Skeletal muscle tissue (tissue), 4 donors: Measurements from ENCODE around the gene ACOT7. TPM values are rescaled to one million over a fixed set of nuclear protein-coding genes. Genes with fewer than 3 reads are reported as not detected.

Experiments
- H3K27ac ChIP-seq: one replicate; pipeline ENCODE4 v1.7.0; 2013; ENCODE audit warnings: mild to moderate bottlenecking, low read depth, low read length, inconsistent platforms
- H3K27me3 ChIP-seq, 3 donors: one replicate each; pipeline ENCODE4 v1.7.0; 2013; ENCODE audit warnings: low read length in 3 of 3; ENCODE audit not compliant: control insufficient read depth in 3 of 3, insufficient read depth in 3 of 3
- H3K36me3 ChIP-seq, 3 donors: one replicate each; pipeline ENCODE4 v1.7.0; 2013; ENCODE audit warnings: low read length in 3 of 3; ENCODE audit not compliant: control insufficient read depth in 3 of 3, insufficient read depth in 3 of 3
- H3K4me1 ChIP-seq, 3 donors: one replicate each; pipeline ENCODE4 v1.7.0; 2013; ENCODE audit warnings: low read length in 3 of 3, mild to moderate bottlenecking in 3 of 3; ENCODE audit not compliant: control insufficient read depth in 3 of 3, insufficient read depth in 3 of 3
- H3K4me3 ChIP-seq, 3 donors: one replicate each; pipeline ENCODE4 v1.7.0; 2013; ENCODE audit warnings: low read length in 3 of 3
- H3K9ac ChIP-seq, 3 donors: one replicate each; pipeline ENCODE4 v1.7.0; 2013; ENCODE audit warnings: low read length in 3 of 3, mild to moderate bottlenecking in 3 of 3, moderate library complexity in 2 of 3, low read depth in 1 of 3
- H3K9me3 ChIP-seq, 3 donors: one replicate each; pipeline ENCODE4 v1.7.0; 2013; ENCODE audit warnings: low read length in 3 of 3; ENCODE audit not compliant: control insufficient read depth in 3 of 3
- total RNA-seq: library from RNA; depleted of rRNA; stranded (reverse); fragments of >200 nt; gene quantifications from one replicate; pipeline ENCODE4 v1.2.3, GENCODE V29; 2014
- donor health status: Osteomylitis.

Gene ACOT7
- total RNA-seq, 1 donor from 2014 or later, result 3.7 TPM

- Histone ChIP-seq H3K9ac (no peak overlapping the region), H3K27me3 (peaks cover 65 to 82% (median 67%) of the 10 kb centered on the region in 3 donors), H3K9me3 (no peaks in the 10 kb centered on the region), H3K27ac (no peak overlapping the region), H3K36me3 (no peaks in the 10 kb centered on the region), H3K4me3 (no peak overlapping the region), H3K4me1 (peaks cover 7 to 11% (median 10%) of the 10 kb centered on the region in 3 donors)
These were observed 22.7 kb upstream of the ACOT7 start for GRCh38 chr1:6416295-6416656.

GRCh38 chr1:6414881-6415626 lies 21.5 kb upstream of the ACOT7 start:
- Histone ChIP-seq H3K4me1 (peaks cover 2 to 3% (median 2%) of the 10 kb centered on the region in 3 donors), H3K36me3 (no peaks in the 10 kb centered on the region), H3K9me3 (no peaks in the 10 kb centered on the region), H3K4me3 (no peak overlapping the region), H3K27ac (no peak overlapping the region), H3K27me3 (peaks cover 55 to 78% (median 61%) of the 10 kb centered on the region in 3 donors), H3K9ac (no peak overlapping the region)

- Histone ChIP-seq H3K9me3 (no peaks in the 10 kb centered on the region), H3K36me3 (no peaks in the 10 kb centered on the region), H3K9ac (peak overlapping the region in 1 of 3 donors; percentile 8), H3K4me1 (peaks cover 0 to 2% (median 0%) of the 10 kb centered on the region in 3 donors), H3K27ac (no peak overlapping the region), H3K27me3 (peaks cover 53 to 73% (median 59%) of the 10 kb centered on the region in 3 donors), H3K4me3 (no peak overlapping the region)
These were observed 20.9 kb upstream of the ACOT7 start for GRCh38 chr1:6414443-6414844.

- Histone ChIP-seq H3K9ac (no peak overlapping the region), H3K36me3 (no peaks in the 10 kb centered on the region), H3K9me3 (no peaks in the 10 kb centered on the region), H3K4me3 (no peak overlapping the region), H3K4me1 (no peaks in the 10 kb centered on the region), H3K27me3 (peaks cover 40 to 59% (median 46%) of the 10 kb centered on the region in 3 donors), H3K27ac (no peak overlapping the region)
These were observed 19.3 kb upstream of the ACOT7 start for GRCh38 chr1:6412896-6413295.

- H3K27me3 ChIP-seq, result peaks cover 19 to 41% (median 24%) of the 10 kb centered on the region in 3 donors
- no peaks in the 10 kb centered on the region for H3K9me3 ChIP-seq
- no peaks in the 10 kb centered on the region for H3K36me3 ChIP-seq
- no peaks in the 10 kb centered on the region for H3K4me1 ChIP-seq
- no peak overlapping the region for H3K27ac ChIP-seq
- no peak overlapping the region for H3K4me3 ChIP-seq
- no peak overlapping the region for H3K9ac ChIP-seq
These were observed 16.8 kb upstream of the ACOT7 start for GRCh38 chr1:6410248-6410893.

- Histone ChIP-seq H3K36me3 (no peaks in the 10 kb centered on the region), H3K27ac (no peak overlapping the region), H3K27me3 (peaks cover 12 to 39% (median 21%) of the 10 kb centered on the region in 3 donors), H3K4me1 (no peaks in the 10 kb centered on the region), H3K9me3 (no peaks in the 10 kb centered on the region), H3K4me3 (no peak overlapping the region), H3K9ac (no peak overlapping the region)
These were observed 16.2 kb upstream of the ACOT7 start for GRCh38 chr1:6409733-6410132.

- H3K27me3 ChIP-seq, result peaks cover 6 to 32% (median 14%) of the 10 kb centered on the region in 3 donors
- H3K9ac ChIP-seq, result no peak overlapping the region
- no peak overlapping the region for H3K4me3 ChIP-seq
These were observed 15.5 kb upstream of the ACOT7 start for GRCh38 chr1:6409053-6409452.

GRCh38 chr1:6408023-6408422 lies 14.5 kb upstream of the ACOT7 start:
- Histone ChIP-seq H3K27me3 (peaks cover 5 to 25% (median 14%) of the 10 kb centered on the region in 3 donors), H3K36me3 (no peaks in the 10 kb centered on the region), H3K4me3 (no peak overlapping the region), H3K9me3 (no peaks in the 10 kb centered on the region), H3K27ac (no peak overlapping the region), H3K4me1 (no peaks in the 10 kb centered on the region), H3K9ac (no peak overlapping the region)

More at GRCh38 chr1:6409053-6409452, 15.5 kb upstream of the ACOT7 start:
- H3K27ac ChIP-seq, result no peak overlapping the region
- H3K36me3 ChIP-seq, result no peaks in the 10 kb centered on the region
- no peaks in the 10 kb centered on the region for H3K9me3 ChIP-seq
- H3K4me1 ChIP-seq, result no peaks in the 10 kb centered on the region

GRCh38 chr1:6401673-6402072 lies 8.1 kb upstream of the ACOT7 start:
- no peak overlapping the region for H3K9ac ChIP-seq

GRCh38 chr1:6399294-6399693 lies 5.7 kb upstream of the ACOT7 start:
- Histone ChIP-seq H3K4me1 (peaks cover under 1 to 1% (median 1%) of the 10 kb centered on the region in 3 donors), H3K9ac (no peak overlapping the region), H3K27me3 (peaks cover 0 to 6% (median 4%) of the 10 kb centered on the region in 3 donors), H3K36me3 (no peaks in the 10 kb centered on the region), H3K4me3 (no peak overlapping the region), H3K27ac (no peak overlapping the region), H3K9me3 (no peaks in the 10 kb centered on the region)

More at GRCh38 chr1:6401673-6402072, 8.1 kb upstream of the ACOT7 start:
- Histone ChIP-seq H3K27ac (no peak overlapping the region), H3K9me3 (no peaks in the 10 kb centered on the region), H3K4me1 (no peaks in the 10 kb centered on the region), H3K4me3 (no peak overlapping the region), H3K36me3 (no peaks in the 10 kb centered on the region), H3K27me3 (peaks cover 0 to 15% (median 10%) of the 10 kb centered on the region in 3 donors)
